CD4-positive, alpha-beta T cell (primary cell): Measurements from ENCODE around the gene PPP2R5C. TPM values are rescaled to one million over a fixed set of nuclear protein-coding genes. Genes with fewer than 3 reads are reported as not detected.
A peak's percentile ranks its signal among the peaks of the same experiment; 100 is the strongest.

Experiments used
- ATAC-seq: fragments of 200-7000 bp; cut with Tn5 transposase; one replicate; pipeline ENCODE4 v1.10.0; 2022; ENCODE audit warnings: mild to moderate bottlenecking; ENCODE audit not compliant: poor library complexity
- CTCF ChIA-PET: fragments of 350-600 bp; sonication (Branson Sonifier 250); formaldehyde crosslinking; loops from one replicate; lab custom pipeline; 2021; ENCODE audit warnings: antibody characterized with exemption, inconsistent platforms; lab: Charles Lee
- POLR2A ChIA-PET: fragments of 350-600 bp; sonication (Branson Sonifier 250); formaldehyde crosslinking; loops from one replicate; lab custom pipeline; 2021; ENCODE audit warnings: antibody characterized with exemption, inconsistent platforms; lab: Charles Lee
- DNase-seq, 14 experiments: peaks; one replicate each; pipeline ENCODE4 v3.0.0-alpha.2; 2013 to 2020; ENCODE audit warnings: mixed read lengths in 2 of 14
- H3K27ac ChIP-seq, 2 donors: one replicate each; pipeline versions ENCODE4 v1.5.1 to v1.7.0; 2013; ENCODE audit warnings: low read length in 2 of 2, low read depth in 1 of 2, mild to moderate bottlenecking in 1 of 2
- H3K27me3 ChIP-seq, 2 experiments: 1 replicate in 1 of 2; 2 replicates in 1 of 2; pipeline versions ENCODE4 v1.6.1 to v1.7.0; 2013; ENCODE audit warnings: low read length in 2 of 2, control low read depth in 1 of 2, mild to moderate bottlenecking in 1 of 2, moderate library complexity in 1 of 2; ENCODE audit not compliant: insufficient read depth in 2 of 2, control insufficient read depth in 1 of 2
- H3K36me3 ChIP-seq: one replicate; pipeline ENCODE4 v1.6.1; 2013; ENCODE audit warnings: low read length, control low read depth; ENCODE audit not compliant: insufficient read depth
- H3K4me1 ChIP-seq: one replicate; pipeline ENCODE4 v1.6.1; 2013; ENCODE audit warnings: low read length, control low read depth; ENCODE audit not compliant: insufficient read depth
- H3K4me3 ChIP-seq: one replicate; pipeline ENCODE4 v1.5.1; 2013; ENCODE audit warnings: mild to moderate bottlenecking, low read length, moderate library complexity
- H3K9me3 ChIP-seq, 2 experiments: 1 replicate in 1 of 2; 2 replicates in 1 of 2; pipeline versions ENCODE4 v1.6.1 to v1.7.0; 2013; ENCODE audit warnings: low read length in 2 of 2, mild to moderate bottlenecking in 2 of 2, control low read depth in 1 of 2, moderate library complexity in 1 of 2; ENCODE audit not compliant: control insufficient read depth in 1 of 2, insufficient read depth in 1 of 2
- H3K27ac Mint-ChIP-seq: one replicate; pipeline ENCODE4 v1.8.0; 2020; ENCODE audit warnings: mixed read lengths
- H3K27me3 Mint-ChIP-seq: one replicate; pipeline ENCODE4 v1.8.0; 2021; ENCODE audit warnings: mixed read lengths
- H3K36me3 Mint-ChIP-seq: one replicate; pipeline ENCODE4 v1.8.0; 2021; ENCODE audit warnings: low read depth, mixed read lengths
- H3K4me1 Mint-ChIP-seq: one replicate; pipeline ENCODE4 v1.8.0; 2021; ENCODE audit warnings: low read depth, mixed read lengths
- H3K4me3 Mint-ChIP-seq: one replicate; pipeline ENCODE4 v1.8.0; 2020; ENCODE audit warnings: mild to moderate bottlenecking, mixed read lengths
- H3K9me3 Mint-ChIP-seq: one replicate; pipeline ENCODE4 v1.8.0; 2020; ENCODE audit warnings: mixed read lengths
- intact Hi-C, 2 experiments: fragments of 100-400 bp; cut with DNase I in 1 of 2; cut with micrococcal nuclease in 1 of 2; formaldehyde crosslinking; loops; one replicate each; pipeline versions ENCODE4 v1.15.1 to v1.9.0; 2023 to 2025; cut with DNase I, micrococcal nuclease
- total RNA-seq, 174 experiments: library from RNA in 2 of 174; stranded (reverse) in 2 of 174; gene quantifications; one replicate each; pipeline ENCODE4 v1.2.3 and lab custom pipeline; 2021 to 2026
- TF ChIP-seq, protein P1 (sequence below): fragments of 200-600 bp; IDR thresholded peaks from one replicate; pipeline ENCODE4 v1.8.0; 2022; ENCODE audit warnings: antibody characterized with exemption, mild to moderate bottlenecking

Gene PPP2R5C
- total RNA-seq, 2 experiments from 2014 or later, result 463 to 487 TPM

DNA sequence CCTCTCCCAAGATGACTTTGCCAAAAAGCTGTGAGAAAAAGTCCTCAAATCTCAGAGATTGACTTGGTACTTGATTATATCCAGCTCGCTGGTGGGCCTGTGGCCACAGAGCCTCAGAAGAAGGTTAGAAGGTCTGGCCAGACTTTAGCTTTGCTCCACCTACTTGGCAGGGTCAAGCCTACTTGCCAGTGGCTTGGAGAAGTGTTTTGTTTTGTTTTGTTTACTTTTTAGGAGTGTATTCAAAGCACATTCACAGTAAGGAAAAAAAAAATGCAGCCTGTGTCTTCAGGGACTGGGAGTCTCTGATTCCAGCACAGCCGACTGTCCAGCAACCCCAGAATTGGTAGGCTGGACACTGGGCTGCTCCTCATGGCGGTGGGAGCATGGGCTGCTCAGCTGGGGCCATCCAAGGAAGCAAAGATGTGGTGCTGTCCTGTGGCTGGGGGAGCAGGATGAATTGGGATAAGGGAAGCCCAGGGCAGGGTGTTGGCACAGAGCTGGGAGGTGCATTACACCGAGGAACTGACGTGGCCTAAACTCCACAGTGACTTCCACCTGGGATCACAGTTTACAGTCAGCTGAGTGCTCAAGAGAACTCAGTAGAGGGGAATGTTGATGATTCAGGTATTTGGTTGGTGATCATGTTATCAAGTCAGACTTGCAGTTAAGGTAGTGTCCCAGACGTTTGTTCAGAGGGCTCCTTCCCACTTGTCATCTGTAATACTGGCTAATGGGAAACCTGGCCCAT is 73.5 kb downstream of the PPP2R5C start:
- no peak overlapping the region for H3K4me3 ChIP-seq
- H3K27me3 ChIP-seq, result no peaks in the 10 kb centered on the region
- H3K9me3 ChIP-seq, result no peaks in the 10 kb centered on the region
- ATAC-seq (no peak), DNase-seq (no peak)
- H3K4me1 ChIP-seq, result peaks cover 90% of the 10 kb centered on the region
- TF ChIP-seq, protein P1, sequence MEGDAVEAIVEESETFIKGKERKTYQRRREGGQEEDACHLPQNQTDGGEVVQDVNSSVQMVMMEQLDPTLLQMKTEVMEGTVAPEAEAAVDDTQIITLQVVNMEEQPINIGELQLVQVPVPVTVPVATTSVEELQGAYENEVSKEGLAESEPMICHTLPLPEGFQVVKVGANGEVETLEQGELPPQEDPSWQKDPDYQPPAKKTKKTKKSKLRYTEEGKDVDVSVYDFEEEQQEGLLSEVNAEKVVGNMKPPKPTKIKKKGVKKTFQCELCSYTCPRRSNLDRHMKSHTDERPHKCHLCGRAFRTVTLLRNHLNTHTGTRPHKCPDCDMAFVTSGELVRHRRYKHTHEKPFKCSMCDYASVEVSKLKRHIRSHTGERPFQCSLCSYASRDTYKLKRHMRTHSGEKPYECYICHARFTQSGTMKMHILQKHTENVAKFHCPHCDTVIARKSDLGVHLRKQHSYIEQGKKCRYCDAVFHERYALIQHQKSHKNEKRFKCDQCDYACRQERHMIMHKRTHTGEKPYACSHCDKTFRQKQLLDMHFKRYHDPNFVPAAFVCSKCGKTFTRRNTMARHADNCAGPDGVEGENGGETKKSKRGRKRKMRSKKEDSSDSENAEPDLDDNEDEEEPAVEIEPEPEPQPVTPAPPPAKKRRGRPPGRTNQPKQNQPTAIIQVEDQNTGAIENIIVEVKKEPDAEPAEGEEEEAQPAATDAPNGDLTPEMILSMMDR, result no peak
- Mint-ChIP-seq H3K27me3 (no peaks in the 10 kb centered on the region), H3K36me3 (peaks cover 85% of the 10 kb centered on the region), H3K9me3 (no peaks in the 10 kb centered on the region), H3K4me1 (peaks cover 92% of the 10 kb centered on the region), H3K4me3 (peak overlapping the region; percentile 34), H3K27ac (peak overlapping the region; percentile 87)
- ChIA-PET CTCF (interaction anchor here (1.5 to 1.8 kb wide), 2 partner anchors 8 to 13 kb away, joined by 4 to 5 read pairs; no protein-coding TSS in a partner anchor), POLR2A (interaction anchor here (0.6 to 5.1 kb wide), 5 partner anchors 10 to 714 kb away, joined by 3 to 46 read pairs (median 6); no protein-coding TSS in a partner anchor)
- peaks cover 82% of the 10 kb centered on the region for H3K36me3 ChIP-seq
- intact Hi-C loops, result no loop called here
- H3K27ac ChIP-seq, result peak overlapping the region; percentile 1 to 14

DNA sequence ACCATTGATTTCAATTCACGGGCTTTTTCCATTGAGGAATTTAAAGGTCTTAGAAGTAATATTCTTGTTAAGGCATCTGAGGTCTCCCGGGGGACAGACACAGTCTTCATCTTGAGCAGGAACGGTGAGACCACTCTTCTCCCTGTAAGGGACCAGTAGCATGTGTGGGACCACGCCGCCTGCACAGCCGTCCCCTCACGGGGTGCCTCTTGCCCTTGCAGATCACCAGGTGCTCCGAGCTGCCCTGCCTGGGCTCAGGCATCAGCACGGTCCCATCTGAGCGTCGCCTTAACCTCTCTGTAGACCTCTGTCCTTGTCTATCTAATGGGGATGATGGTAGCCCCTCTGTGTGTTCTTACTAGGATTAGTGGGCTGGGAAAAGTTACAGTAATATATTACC is 74.1 kb downstream of the PPP2R5C start:
- intact Hi-C loops, result no loop called here
- peak overlapping the region; percentile 87 for H3K27ac Mint-ChIP-seq
- Histone ChIP-seq H3K27ac (peak overlapping the region; percentile 1 to 14), H3K4me3 (no peak overlapping the region), H3K4me1 (peaks cover 91% of the 10 kb centered on the region), H3K36me3 (peaks cover 77% of the 10 kb centered on the region), H3K9me3 (no peaks in the 10 kb centered on the region), H3K27me3 (no peaks in the 10 kb centered on the region)
- no peaks in the 10 kb centered on the region for H3K27me3 Mint-ChIP-seq
- TF ChIP-seq, protein P1, result no peak
- ATAC-seq, result no peak
- H3K4me3 Mint-ChIP-seq, result peak overlapping the region; percentile 34
- H3K36me3 Mint-ChIP-seq, result peaks cover 83% of the 10 kb centered on the region
- no peaks in the 10 kb centered on the region for H3K9me3 Mint-ChIP-seq
- ChIA-PET CTCF (interaction anchor here (1.0 to 1.8 kb wide), 3 partner anchors 8 to 64 kb away, joined by 4 to 5 read pairs (median 4); no protein-coding TSS in a partner anchor), POLR2A (interaction anchor here (0.7 to 5.1 kb wide), 4 partner anchors 10 to 713 kb away, joined by 3 to 46 read pairs (median 14); no protein-coding TSS in a partner anchor)
- H3K4me1 Mint-ChIP-seq, result peaks cover 92% of the 10 kb centered on the region
- DNase-seq, result no peak

DNA sequence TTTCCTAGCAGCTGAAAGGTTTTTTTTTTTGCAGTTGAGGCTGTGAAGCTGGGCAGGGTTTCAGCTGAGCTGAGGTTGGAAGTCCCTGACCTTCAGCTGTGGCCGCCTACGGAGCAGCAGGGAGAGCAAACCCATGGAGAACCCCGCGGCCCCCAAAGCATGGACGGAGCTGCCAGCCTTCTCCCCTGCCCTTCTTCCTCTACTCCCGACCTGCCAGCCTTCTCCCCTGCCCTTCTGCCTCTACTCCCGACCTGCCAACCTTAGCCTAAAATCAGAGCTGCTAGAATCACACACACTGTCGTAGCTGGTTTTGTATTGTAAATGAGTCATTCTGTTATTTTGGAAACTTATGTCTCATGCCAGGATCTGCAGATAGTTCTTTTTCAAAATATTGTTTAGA is 74.6 kb downstream of the PPP2R5C start:
- no peaks in the 10 kb centered on the region for H3K27me3 ChIP-seq
- Mint-ChIP-seq H3K4me1 (peaks cover 92% of the 10 kb centered on the region), H3K27me3 (no peaks in the 10 kb centered on the region), H3K4me3 (no peak overlapping the region), H3K27ac (peak overlapping the region; percentile 87), H3K9me3 (no peaks in the 10 kb centered on the region), H3K36me3 (peaks cover 83% of the 10 kb centered on the region)
- no peak overlapping the region for H3K27ac ChIP-seq
- peaks cover 92% of the 10 kb centered on the region for H3K4me1 ChIP-seq
- TF ChIP-seq, protein P1, result no peak
- CTCF ChIA-PET, result interaction anchor here (0.9 to 1.8 kb wide), 4 partner anchors 9 to 65 kb away, joined by 3 to 5 read pairs (median 4); no protein-coding TSS in a partner anchor
- no peak for DNase-seq
- no peaks in the 10 kb centered on the region for H3K9me3 ChIP-seq
- H3K36me3 ChIP-seq, result peaks cover 72% of the 10 kb centered on the region
- POLR2A ChIA-PET, result interaction anchor here (0.8 to 5.1 kb wide), 6 partner anchors 11 to 129 kb away, joined by 3 to 46 read pairs (median 4); no protein-coding TSS in a partner anchor
- intact Hi-C loops, result no loop called here
- H3K4me3 ChIP-seq, result no peak overlapping the region
- ATAC-seq, result no peak
